NCI-H345 treated with DMSO at 0.1 percent for 48 hours (cell line): ENCODE measurements around the gene FAM186B.

ENCODE experiments used
- DNase-seq: peaks from one replicate; lab custom pipeline; 2025; ENCODE audit not compliant: unreplicated experiment; lab: John Stamatoyannopoulos, UW

Gene FAM186B

DNA sequence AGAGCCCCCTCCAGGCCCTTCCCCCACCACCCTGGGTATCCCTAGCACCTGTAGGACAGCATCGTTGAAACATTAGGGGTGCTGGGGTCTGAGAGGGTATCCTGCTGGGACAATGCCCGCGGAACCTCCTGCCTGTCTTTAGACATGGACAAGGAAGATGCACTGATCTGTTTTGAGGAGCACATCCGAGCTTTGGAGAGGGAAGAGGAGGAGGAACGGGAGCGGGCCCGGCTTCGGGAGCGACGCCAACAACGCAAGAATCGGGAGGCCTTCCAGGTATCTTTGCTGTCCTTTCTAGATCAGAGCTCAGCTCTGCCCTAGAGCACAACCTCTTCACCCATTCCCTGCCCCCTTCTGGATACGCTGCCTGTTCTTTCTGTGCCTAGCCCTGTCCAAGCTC lies 31.1 kb upstream of the FAM186B start:
- no peak for DNase-seq

DNA sequence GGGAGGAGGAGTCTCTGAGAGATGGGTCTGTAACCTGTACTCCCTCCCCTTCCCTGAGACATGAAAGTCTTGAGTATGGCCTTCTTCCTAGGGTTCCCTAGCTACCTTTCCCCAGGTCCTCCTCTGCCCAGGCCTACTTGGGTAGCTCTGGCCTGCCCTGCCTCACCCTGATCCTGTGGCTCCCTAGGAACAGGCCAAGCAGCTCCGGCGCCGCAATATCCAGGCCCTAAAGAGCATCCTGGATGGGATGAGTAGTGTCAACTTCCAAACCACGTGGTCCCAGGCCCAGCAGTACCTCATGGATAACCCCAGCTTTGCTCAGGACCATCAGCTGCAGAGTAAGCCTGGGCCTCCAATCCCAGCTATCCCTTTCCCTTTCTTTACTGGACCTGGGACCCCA lies 30.2 kb upstream of the FAM186B start:
- DNase-seq: no peak

DNA sequence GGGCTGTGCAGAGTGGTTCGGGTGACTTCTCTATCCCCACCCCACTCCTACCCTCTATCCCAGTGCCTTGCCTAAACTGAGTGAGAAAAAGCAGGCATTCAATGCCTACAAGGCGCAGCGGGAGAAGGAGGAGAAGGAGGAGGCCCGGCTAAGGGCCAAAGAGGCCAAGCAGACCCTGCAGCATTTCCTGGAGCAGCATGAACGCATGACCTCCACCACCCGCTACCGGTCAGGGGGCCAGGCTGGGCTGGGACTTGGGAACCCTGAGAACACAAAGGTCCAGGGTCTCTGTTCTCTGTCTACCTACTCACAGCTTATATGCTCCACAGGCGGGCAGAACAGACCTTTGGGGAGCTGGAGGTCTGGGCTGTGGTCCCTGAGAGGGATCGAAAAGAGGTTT lies 29.6 kb upstream of the FAM186B start:
- DNase-seq: no peak

DNA sequence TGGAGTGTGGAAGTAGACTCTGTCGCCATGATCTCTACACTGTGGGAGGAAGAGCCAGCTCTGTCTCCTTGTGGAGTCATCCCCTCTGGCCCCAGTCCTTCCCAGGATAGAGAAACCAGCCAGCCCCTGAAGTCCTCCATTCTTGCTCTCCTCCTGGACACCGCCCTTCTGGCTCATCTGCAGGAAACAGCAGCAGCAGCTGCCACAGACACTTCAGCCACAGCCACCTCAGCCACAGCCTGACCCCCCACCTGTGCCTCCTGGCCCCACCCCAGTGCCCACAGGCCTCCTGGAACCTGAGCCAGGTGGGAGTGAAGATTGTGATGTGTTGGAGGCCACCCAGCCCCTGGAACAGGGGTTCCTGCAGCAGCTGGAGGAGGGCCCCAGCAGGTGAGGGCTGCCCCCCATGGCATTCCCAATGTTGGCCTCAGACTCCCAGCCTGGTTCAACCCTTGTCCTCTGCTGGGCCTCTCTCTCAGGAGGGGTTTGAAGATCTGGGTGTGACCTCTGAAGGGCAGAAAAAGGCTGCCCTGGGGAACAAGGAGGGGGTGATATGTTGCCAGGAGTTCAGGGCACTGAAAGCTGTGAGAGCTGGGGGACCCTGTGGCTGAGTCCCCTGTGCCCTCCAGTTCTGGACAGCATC lies 28.4 kb upstream of the FAM186B start:
- DNase-seq: no peak

DNA sequence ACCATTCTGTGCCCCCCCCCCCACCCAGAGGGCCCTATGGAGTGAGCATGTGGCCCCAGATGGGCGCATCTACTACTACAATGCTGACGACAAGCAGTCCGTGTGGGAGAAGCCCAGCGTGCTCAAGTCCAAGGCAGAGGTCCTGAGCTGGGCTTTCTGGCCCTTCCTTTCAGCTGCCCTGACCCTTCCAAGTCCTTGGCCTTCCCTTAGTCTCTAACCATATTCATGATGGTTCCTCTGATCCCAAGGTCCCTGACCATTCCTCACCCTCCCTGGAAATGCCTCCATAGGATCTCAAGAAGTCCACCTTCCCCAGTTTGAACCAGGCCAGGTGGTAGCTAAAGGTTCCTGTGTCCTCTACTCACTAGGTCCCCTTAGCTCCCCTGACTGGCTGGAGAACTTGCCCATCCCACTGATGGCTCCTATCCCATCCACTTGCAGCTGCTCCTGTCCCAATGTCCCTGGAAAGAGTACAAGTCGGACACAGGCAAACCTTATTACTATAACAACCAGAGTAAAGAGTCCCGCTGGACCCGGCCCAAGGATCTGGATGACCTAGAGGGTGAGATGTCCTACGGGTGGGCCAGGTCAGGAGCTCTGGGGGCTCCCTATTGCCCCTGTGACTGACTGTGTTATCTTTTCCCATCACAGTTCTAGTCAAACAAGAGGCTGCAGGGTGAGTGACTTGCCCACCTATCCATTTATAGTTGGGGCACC lies 27.7 kb upstream of the FAM186B start:
- no peak for DNase-seq

DNA sequence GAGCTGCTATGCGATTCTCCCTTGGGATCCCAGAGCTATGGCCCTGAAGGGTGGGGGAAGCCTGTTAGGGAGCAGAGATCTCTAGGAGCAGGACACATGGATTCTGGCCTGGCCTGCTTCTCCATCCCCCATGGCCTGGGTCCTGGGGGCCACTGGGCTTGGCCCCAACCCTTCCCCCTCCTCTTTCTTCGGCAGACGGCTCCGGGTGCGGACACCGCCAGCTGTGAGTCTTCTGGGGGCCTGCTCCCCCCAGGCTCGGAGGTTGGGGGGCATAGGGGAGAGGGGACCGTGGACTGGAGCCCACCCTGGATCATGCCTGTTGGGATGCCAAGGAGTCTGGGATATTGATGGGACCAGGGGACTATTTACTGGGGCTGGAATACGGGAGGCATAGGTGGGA lies 27.0 kb upstream of the FAM186B start:
- no peak for DNase-seq

DNA sequence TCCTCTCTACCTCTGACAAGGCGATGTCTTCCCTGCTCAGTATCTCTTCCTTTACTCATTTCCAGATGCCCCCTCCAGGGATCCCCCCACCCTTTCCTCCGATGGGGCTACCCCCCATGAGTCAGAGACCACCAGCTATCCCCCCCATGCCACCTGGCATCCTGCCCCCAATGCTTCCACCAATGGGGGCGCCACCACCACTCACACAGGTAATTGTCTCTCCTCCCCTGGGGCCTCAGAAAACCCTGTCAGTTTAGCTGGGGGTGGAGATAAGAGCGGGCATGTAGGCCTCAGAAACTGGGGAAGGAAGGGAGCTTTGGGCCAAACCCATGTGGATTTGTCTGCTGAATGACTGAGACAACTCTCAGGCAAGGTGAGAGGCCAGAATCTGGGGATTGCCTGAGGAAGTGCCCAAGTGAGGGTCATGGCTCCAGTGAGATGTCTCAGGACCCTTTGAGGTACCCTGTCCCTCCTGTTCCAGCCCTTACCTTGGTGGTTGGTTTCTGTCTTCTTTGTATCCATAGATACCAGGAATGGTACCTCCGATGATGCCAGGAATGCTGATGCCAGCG lies 26.0 kb upstream of the FAM186B start:
- no peak for DNase-seq

DNA sequence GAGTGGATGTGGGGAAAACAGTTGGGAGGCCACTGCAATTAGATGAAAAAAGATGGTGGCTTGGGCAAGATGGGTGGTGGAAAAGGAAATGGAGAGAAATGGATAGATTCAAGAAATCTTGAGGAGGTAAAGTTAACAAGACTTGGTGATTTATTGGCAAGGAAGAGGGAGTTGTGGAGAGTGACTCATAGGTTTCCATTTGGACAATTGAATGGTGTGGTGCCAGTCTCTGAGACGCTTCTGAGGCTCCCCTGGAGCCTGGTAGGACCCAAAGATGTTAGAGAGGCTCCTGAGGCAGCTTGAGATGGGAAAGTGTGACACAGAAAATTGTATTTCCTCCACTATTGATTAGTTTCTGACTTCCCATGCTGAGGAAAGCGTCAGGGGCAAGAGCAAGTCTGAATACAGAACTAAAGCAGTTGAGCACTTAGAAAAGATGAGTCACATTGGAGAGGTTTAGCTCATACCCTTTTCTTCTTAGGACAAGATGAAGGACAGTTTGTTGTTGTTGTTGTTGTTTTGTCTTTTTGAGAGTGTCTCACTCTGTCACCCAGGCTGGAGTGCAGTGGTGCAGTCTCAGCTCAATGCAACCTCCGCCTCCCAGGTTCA lies 22.4 kb upstream of the FAM186B start:
- DNase-seq: no peak

DNA sequence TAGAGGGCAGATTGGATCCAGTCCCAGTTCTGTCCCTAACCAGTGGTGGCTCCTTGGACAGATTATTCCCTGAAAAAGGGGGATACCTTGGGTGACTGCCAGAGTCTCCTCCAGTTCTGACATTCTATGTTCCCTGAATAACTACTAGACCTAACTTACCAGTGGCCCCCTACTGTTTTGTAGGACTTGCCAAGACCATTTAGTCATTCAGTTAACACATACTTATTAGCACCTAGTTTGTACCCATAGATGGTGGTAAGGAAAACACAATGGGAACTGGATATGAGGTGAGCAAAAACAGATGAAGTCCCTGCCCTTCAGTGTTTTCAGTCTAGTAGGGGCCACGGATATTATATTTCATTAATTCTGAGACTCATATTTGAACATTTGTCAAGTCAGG lies 21.4 kb upstream of the FAM186B start:
- DNase-seq: no peak

DNA sequence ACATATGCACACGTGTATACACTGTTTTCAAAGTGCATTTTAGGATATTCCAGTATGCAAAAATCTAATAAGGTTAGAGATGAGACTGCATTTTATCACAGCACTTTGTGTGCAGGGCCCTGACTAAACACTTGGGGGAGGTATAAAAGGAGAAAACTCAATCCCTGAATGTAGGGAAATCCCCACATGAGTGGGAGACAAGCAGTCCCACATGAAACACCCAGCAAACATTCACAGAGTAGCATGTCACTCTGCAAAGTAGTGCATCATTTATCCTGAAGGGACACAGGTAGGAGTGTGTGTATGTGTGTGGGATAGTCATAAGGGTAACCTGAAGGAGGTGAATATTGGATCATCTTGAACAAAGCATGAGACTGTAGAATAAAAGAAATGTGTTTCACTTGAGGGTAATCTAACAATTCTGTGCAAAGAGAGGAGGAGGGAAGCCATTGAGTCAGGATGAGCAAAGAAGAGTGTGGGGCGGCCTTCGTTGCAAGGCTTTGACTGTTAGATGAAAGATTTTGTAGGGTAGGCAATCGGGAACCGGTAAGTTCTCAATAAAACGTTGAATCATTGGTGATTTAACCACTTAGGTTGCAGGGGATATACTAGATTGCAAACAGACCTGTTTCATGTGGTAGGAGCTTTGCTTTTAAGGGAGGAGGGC lies 20.9 kb upstream of the FAM186B start:
- DNase-seq: no peak

DNA sequence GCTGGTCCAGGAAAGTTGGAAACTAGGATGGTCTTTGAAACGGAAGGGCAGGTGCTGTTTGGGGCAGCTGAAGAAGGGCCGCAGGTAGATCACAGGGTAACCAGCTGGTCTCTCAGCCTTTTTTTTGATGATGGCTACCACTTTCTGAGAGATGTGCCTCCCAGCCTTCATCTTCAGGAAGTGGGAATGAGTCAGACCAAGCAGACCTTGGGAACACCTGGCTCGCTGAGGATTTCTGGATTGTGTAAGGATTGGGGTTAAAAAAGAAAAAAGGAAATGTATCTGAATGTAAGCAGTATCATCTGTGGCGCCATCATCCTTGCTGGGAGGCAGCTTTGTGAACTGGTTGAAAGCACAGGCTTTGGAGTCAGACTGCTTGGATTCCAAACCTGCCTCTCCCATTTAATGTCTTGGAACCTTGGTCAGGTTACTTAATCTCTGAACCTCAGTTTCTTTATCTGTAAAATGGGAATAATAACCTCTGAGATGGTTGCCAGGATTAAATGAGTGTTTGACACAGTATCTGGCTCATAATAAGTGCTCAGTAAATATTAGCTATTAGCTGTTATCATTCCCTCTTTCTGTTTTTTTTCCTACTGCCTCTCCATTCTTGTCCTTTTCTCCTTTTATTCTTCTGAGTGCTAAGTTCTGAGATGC lies 19.6 kb upstream of the FAM186B start:
- no peak for DNase-seq

DNA sequence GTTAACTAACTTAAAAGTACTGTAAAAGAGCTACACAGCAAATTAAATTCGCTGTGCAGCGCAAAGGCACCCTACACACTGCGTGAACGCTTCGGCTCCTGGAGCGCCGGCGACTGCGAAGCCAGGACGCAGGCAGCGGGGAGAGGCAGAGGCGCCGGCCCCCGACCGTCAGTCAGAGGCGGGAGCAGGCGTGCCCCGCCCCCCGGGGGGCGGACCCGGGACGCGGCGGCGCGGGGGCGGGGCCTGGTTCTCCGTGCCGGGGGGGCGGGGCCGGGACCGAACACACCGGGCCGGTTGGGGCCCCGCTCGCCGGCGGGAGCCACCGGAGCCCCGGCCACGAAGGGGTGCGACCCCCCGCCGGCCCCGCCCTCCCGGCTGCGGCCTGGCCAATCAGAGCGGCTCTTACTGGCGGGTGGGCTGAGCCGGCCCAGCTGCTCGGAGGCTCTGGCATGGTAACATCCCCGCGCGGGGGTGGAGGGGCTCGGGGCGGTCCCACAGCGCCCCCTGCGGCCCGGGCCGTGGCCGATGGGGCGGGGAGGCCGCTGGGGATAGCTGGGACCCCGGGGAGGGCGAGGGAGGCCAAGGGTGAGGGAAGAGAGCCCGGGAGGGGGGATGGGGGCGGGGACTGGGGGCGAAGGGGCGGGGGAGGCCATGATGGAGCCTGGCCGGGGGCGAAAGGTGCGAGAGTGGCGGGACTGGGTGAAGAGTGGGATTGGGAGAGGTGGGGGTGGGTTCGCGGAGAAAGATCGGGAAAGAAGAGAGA lies 17.9 kb upstream of the FAM186B start, which contains the start of gene PRPF40B:
PRPF40B (plus strand) TSS at position 420 of the 763 bp plus-strand sequence; CDS start at position 450, 30 bp downstream.
- DNase-seq: peak; percentile 9

DNA sequence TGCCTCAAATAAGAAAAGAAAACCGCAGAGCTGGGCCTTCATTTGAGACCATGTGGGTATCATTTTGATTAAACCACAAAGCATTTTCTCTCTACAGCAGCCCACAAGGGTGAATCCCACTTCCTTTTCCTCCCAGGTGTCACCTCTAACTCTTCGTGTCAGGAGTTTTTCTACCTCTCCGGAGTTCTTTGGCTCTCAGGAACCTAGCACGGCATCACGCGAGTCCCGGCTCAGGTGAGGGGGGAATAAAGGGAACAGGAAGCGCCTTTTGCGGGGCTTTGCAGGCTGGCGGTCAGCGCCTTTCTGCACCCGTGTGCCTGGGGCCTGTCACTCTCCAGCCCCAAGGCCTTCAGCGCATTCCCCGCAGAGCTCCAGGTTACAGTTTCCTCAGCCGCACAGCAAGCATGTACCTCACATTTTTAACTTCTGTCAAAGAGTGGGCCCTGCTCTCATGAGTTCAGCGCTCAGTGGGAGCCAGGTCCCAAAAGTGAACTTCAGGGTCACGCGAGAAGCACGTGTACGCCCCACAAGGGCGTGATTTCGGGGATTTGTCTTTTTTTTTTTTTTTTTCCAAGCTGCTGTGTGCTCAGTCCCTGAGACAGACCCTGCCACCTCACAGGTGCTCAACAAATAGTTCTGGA lies 17.2 kb upstream of the FAM186B start:
- DNase-seq: no peak

DNA sequence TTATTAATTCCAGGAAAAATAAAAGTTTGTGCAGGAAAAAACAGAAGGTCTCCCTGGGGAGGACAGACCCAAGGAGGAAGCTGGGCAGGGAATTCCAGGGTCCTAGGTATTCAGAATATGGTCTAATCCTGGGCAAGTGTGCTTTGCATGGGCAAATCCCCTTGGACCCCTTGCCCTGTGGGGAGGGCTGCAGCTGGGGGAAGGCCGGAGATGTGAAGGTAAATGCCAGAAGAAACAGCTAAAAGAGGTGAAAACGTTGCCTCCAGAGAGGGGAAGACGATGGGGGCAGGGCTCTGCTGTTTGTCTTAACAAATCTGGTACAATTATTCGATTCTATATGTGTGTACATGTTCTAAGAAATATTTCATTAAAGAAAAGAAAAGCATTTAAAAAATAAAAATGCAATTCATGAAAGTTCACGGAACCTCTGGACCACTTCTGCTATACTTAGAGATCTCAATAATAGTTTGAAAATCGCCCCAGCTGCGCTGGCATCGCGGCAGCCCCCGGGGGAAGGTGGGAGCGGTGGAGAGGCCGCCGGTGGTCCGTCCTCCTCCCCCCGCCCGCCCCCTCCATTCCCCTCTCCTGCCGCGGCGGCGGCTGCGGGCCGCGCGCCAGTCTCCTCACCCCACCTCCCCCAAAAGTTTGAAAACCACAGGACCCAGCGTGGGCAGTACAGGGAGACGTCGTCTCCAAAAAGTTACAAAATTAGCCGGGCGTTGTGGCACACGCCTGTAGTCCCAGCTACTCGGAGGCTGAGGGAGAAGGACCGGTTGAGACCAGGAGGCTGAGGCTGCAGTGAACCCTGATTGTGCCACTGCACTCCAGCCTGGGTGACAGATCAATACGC lies 16.4 kb upstream of the FAM186B start:
- DNase-seq: no peak

DNA sequence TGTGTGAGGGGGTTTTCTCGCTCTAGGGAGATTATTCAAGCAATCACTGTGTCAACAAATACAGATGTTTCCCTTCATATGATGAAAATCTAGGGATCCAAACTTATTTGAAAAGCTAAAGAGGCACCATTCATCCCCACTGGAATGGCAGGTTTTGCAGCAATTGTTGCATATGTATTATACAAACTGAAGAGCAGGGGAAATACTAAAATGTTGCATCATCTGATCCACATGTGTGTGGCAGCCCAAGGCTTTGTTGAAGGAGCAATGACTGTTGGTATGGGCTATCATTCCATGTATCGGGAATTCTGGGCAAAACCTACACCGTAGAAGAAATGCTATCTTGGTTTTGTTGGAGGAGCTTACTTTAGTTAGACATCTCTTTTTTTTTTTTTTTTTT lies 13.8 kb upstream of the FAM186B start:
- no peak for DNase-seq

DNA sequence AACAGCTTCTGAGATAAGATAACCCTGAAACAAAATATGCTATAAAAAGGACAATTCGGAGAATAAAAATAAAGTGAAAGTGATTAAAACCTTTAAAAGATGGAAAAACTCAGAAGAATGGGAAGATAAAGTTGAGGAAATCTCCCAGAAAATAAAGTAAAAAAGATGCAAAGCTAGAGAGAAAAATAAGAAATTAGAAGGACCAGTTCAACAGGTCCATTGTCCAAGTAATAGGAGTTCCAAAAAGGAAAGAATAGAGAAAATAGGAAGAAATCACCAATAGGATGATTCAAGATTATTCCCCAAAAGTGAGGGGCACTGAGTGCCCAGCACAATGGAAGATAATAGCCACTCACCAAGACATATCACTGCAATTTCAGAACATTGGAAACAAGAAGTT lies 13.1 kb upstream of the FAM186B start:
- DNase-seq: no peak

DNA sequence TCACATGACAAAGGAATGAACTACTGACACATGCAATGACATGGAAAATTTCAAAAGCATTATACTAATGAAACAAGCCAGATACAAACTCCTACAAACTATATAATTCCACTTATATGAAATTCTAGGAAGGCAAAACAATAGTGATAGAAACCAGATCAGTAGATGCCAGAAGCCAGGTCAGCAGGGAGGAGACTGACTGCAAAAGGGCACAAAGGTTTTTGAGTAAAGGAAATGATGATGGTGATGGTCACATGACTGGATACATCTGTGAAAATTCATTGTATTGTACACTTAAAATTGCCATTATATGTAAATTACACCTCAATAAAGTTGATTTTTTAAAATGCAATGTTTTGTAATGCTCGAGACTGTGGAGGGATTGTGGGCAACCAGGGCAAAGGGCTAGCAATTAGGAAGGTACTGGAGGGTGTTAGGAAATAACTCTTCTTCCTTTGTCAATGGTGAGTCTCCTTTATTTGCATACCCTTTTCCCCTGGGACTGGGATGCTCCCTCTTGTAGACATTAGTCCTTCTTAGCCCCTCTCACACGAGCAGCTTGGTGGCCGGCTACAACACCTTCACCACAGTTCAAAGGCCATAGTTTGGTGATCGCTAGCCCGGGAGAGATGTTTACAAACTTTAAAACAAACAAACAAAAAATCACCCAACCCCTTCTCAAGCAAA lies 11.2 kb upstream of the FAM186B start:
- DNase-seq: no peak

DNA sequence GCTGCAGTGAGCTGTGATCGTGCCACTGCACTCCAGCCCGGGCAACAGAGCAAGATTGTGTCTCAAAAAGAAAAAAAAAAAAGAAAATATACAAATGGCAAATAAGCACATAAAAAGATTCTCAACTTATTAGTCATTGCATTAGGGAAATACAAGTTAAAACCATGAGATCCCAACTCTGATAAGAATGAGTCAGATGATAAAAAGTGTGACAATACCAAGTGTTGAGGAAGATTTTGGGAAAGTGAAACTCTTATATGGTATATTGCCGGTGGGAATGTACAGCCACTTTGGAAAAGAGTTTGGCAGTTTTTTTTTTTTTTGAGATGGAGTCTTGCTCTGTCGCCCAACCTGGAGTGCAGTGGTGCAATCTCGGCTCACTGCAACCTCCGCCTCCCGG lies 10.3 kb upstream of the FAM186B start:
- no peak for DNase-seq
